ENCODE results near the gene APOL1. TPM values are rescaled to one million over a fixed set of nuclear protein-coding genes. Genes with fewer than 3 reads are reported as not detected.
"Not testable (repeated sequence)": the region's sequence is repeated elsewhere in the genome, so short reads cannot be mapped to it uniquely, and the experiment has no call there.

APOL1 gene
- total and polyA plus RNA-seq, 11 donors, result 10.4 to 132 (median 18.1) TPM

- Histone ChIP-seq H3K4me1 (peaks cover 4 to 24% (median 22%) of the 10 kb centered on the region in 12 donors), H3K27me3 (no peaks in the 10 kb centered on the region), H3K4me3 (no peak overlapping the region), H3K9me3 (peaks cover 0 to 13% (median 0%) of the 10 kb centered on the region in 12 donors), H3K27ac (no peak overlapping the region), H3K36me3 (no peaks in the 10 kb centered on the region)
- ATAC-seq (no peak), DNase-seq (no peak)
- TF ChIP-seq POLR2A (IDR thresholded peaks at IDR 0.05), result no peak
- TF ChIP-seq CTCF (IDR thresholded peaks at IDR 0.05), result no peak
- WGBS, 4 donors, result 87 to 92% (median 90%) methylated on average over 3 of the region's 3 CpGs
- intact Hi-C loops (cut with DNase I), result loop anchor here in 1 of 10 donors (10.0 kb wide), 1 partner anchor 102 kb away; no protein-coding TSS in a partner anchor
Observed at GRCh38 chr22:36246718-36247117, 6.2 kb upstream of the APOL1 start.

GRCh38 chr22:36247955-36248354 is 5.0 kb upstream of the APOL1 start:
- ATAC-seq, result no peak
- Histone ChIP-seq H3K9me3 (peaks cover 0 to 7% (median 0%) of the 10 kb centered on the region in 12 donors), H3K27ac (no peak overlapping the region), H3K4me1 (peaks cover 4 to 30% (median 23%) of the 10 kb centered on the region in 12 donors), H3K36me3 (no peaks in the 10 kb centered on the region), H3K27me3 (no peaks in the 10 kb centered on the region), H3K4me3 (no peak overlapping the region)
- TF ChIP-seq CTCF (IDR thresholded peaks at IDR 0.05), result no peak
- no peak for TF ChIP-seq POLR2A (IDR thresholded peaks at IDR 0.05)
- 55 to 94% (median 73%) methylated on average over 5 of the region's 5 CpGs for WGBS, 4 donors
- DNase-seq, result no peak
- intact Hi-C loops (cut with DNase I), result loop anchor here in 1 of 10 donors (10.0 kb wide), 1 partner anchor 103 kb away; no protein-coding TSS in a partner anchor

GRCh38 chr22:36249160-36249559 is 3.8 kb upstream of the APOL1 start:
- Histone ChIP-seq H3K27me3 (no peaks in the 10 kb centered on the region), H3K4me3 (no peak overlapping the region), H3K27ac (no peak overlapping the region), H3K9me3 (peaks cover 0 to 4% (median 0%) of the 10 kb centered on the region in 12 donors), H3K4me1 (peaks cover 4 to 32% (median 25%) of the 10 kb centered on the region in 12 donors), H3K36me3 (no peaks in the 10 kb centered on the region)
- WGBS, 4 donors, result 92 to 97% (median 94%) methylated on average over 2 of the region's 2 CpGs
- no peak for ATAC-seq
- TF ChIP-seq POLR2A (IDR thresholded peaks at IDR 0.05), result no peak
- no peak for TF ChIP-seq CTCF (IDR thresholded peaks at IDR 0.05)
- intact Hi-C loops (cut with DNase I), result loop anchor here in 1 of 10 donors (10.0 kb wide), 1 partner anchor 104 kb away; no protein-coding TSS in a partner anchor
- DNase-seq, result no peak

GRCh38 chr22:36250292-36250960 is 2.5 kb upstream of the APOL1 start:
- DNase-seq; H3K27me3 ChIP-seq; H3K36me3 ChIP-seq; H3K4me3 ChIP-seq; intact Hi-C loops (cut with DNase I); ATAC-seq; H3K9me3 ChIP-seq; H3K27ac ChIP-seq: not testable (repeated sequence)
- H3K4me1 ChIP-seq, result peaks cover 0 to 32% (median 25%) of the 10 kb centered on the region in 12 donors
- 91 to 94% (median 93%) methylated on average over 24 of the region's 24 CpGs for WGBS, 4 donors

- not testable (repeated sequence) for DNase-seq
Observed at GRCh38 chr22:36251979-36252608, 839 bp upstream of the APOL1 start.

More at GRCh38 chr22:36251979-36252608, 839 bp upstream of the APOL1 start:
- H3K27me3 ChIP-seq; intact Hi-C loops (cut with DNase I); H3K9me3 ChIP-seq; ATAC-seq: not testable (repeated sequence)
- Histone ChIP-seq H3K36me3 (peaks cover 0 to 13% (median 0%) of the 10 kb centered on the region in 9 donors), H3K27ac (peak overlapping the region in 9 of 12 donors; percentile 79 to 96 (median 91)), H3K4me1 (peaks cover 0 to 43% (median 31%) of the 10 kb centered on the region in 12 donors), H3K4me3 (peak overlapping the region in 2 of 12 donors; percentile 56 to 64)
- WGBS, 4 donors, result 88 to 93% (median 90%) methylated on average over 7 of the region's 7 CpGs
